GM12875 (cell line): ENCODE measurements around the gene RPL36A.

Experiments
- H3K4me3 ChIP-seq: one replicate; pipeline ENCODE4 v1.5.1; 2011; ENCODE audit warnings: low read depth, low read length, control low read depth
- TF ChIP-seq, protein P1 (sequence below): IDR thresholded peaks from 2 replicates; pipeline ENCODE4 v1.5.1; 2011; ENCODE audit warnings: low read depth, mild to moderate bottlenecking, control low read depth, inconsistent platforms, low read length, moderate library complexity, borderline replicate concordance; ENCODE audit not compliant: insufficient read depth

Gene RPL36A

DNA sequence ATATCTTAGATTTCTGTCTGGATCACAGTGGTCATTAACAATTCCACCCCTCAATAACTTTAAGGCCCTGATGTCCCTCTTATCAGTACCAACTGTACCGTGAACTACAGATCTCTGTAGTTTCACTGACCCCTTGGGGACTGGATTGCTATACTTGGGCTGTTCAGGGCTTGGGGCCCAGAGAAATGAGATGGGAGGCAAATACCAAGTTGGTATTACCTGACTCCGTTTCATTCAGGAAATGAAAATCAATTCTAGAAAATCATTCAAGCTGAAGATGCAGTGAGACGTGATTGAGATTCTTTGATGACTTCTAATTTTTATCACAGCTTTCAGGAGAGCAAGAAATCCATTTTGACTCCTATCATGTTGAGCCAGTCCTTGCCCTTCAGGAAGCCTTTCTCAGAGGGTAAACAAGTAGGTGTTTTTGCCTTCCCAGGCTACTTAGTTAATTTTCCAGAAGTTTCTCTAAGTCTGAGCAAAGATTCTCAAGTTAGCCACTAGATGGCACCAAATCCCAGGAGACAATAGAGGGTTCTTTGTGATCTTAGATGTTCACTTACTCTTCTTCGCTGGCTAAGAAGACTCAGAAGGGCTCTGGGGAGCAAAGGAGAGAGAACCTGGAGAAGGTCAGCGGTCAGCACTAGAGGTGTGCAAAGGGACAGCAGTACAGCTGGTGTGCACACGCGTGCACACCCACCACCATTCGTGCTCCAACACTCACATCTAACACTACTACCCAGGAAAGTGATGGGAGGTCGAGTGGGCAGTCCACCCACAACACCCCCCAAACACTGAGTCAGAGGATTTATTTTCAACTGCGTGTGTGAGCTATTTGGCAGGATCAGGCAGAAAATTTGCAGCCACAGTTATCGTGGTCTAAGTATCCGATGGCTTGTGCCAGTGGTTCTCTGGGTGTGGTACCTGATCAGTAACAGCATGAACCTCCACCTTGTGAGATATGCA lies 24.7 kb downstream of the RPL36A start:
- TF ChIP-seq, protein P1, sequence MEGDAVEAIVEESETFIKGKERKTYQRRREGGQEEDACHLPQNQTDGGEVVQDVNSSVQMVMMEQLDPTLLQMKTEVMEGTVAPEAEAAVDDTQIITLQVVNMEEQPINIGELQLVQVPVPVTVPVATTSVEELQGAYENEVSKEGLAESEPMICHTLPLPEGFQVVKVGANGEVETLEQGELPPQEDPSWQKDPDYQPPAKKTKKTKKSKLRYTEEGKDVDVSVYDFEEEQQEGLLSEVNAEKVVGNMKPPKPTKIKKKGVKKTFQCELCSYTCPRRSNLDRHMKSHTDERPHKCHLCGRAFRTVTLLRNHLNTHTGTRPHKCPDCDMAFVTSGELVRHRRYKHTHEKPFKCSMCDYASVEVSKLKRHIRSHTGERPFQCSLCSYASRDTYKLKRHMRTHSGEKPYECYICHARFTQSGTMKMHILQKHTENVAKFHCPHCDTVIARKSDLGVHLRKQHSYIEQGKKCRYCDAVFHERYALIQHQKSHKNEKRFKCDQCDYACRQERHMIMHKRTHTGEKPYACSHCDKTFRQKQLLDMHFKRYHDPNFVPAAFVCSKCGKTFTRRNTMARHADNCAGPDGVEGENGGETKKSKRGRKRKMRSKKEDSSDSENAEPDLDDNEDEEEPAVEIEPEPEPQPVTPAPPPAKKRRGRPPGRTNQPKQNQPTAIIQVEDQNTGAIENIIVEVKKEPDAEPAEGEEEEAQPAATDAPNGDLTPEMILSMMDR, result peak; percentile 69

DNA sequence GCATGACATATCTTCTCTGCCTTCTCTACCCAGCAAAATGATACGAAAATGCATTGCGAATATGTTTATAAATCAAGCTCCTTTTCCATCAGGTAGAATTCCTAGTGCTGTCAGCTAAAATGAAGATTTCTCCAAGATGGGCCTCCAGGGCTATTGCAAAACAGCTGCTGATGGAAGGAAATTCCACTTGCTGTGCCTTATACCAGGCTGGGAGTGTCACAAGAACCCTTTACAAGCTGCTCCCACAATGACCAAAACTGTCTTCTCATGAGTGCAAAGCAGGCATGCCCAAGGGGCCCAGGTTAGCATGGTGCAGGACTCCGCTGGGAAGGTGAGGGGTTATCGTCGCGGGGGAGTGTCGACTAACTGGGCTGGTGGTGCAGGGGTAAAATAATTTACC lies 25.9 kb downstream of the RPL36A start:
- no peak overlapping the region for H3K4me3 ChIP-seq
- TF ChIP-seq, protein P1, result no peak

More for the DNA sequence above, 24.7 kb downstream of the RPL36A start:
- H3K4me3 ChIP-seq, result no peak overlapping the region

DNA sequence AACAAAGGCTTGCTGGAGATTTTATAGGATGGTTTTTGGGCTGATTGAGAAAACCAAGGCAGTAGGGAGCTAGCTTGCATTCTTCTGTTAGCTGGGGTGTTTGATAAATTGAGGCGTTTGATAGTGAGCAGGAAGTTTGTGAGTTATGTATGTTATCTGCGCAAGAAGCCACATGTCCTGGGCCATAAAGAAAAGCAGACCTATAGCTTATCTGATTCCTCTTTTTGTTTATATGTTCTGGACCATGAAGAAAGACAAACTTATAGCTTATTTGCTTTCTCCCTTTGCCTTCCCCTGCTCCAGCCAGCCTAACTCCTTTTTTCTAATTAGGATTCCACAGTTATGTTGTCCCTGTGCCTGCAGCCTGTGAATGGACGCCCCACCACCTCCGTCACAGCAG lies 26.4 kb downstream of the RPL36A start:
- no peak overlapping the region for H3K4me3 ChIP-seq
- TF ChIP-seq, protein P1, result no peak

DNA sequence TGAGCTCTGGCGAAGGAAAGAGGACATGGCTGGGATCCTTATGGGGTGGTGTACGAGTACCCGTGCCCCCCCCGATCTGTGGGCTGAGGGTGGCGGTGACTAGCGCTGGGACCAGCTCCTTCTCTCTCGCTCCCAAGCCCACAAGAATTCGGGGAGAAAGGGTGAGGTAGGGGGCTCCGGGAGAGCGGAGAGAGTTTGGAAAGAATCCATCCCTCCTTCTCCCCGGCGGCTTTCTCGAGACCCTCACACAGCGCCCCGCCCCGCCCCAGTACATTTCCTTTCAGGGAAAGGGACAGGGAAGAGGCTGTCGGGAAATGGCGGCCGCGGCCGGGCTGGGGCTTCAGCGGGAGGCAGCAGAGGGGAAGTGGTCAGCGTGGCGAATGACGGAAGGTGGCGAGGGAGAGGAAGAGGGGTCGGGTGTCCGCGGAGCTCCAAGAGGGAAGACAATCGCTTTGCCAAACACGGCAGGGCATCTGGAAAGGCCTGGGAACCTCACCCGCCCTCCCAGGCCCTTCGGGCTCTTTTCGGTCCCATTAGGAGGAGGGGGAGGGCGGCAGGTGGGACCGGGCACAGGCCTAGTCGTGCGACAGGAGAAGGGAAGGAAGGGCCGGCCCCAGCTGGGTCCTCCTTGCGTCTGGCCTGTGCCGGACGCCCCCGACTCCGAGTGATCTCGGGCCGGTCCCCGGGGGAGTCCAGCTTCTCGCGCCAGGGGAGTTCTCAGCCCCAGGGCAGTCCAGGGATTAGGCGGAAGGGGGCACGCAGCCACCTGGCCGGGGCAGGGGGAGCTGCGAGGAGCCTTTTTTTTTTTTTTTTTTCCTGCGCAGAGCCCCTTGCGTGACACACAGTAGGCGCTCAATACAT lies 27.4 kb downstream of the RPL36A start:
- H3K4me3 ChIP-seq, result peak overlapping the region; percentile 59
- TF ChIP-seq, protein P1, result no peak

DNA sequence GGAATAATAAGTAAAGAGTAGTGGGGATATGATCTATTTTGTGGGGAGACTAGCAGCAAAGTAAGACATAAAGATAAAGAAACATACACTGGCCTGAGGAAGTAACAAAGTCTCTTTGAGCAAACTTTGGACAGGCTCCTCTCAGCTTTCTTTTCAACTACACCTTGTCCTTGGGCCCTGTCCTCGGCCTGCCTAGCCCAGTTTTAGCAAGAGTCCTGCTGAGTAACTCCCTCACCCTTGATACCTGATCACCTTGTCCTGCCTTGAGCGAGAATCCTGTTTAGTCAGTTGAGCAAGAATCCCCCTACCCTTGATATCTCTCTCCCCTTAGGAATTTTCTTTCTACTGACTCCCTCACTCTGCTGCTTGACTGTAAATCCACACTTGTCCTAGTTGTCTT lies 28.7 kb downstream of the RPL36A start:
- H3K4me3 ChIP-seq, result no peak overlapping the region
- TF ChIP-seq, protein P1, result no peak

DNA sequence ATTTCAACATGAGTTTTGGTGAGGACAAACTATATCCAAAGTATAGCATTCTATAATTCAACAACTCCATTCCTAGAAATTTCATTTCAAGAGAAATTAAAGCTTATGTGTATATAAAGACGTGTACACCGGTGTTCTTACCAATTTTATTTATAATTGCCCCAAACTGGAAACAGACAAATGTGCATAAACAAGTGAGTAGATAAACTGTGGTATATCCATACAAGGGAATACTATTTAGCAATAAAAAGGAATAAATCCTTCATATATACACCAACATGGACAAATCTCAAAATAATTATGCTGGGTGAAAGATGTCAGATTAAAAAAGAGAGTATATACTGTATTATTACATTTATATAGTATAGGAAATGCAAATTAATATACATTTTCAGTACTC lies 37.1 kb downstream of the RPL36A start:
- no peak overlapping the region for H3K4me3 ChIP-seq
- TF ChIP-seq, protein P1, result no peak
